GM23338 (cell line): ENCODE measurements around the gene TRPM3.

Experiments
- CREB1 ChIP-seq: fragments of 250-450 bp; sonication (Bioruptor Pico); IDR thresholded peaks from 2 replicates; pipeline ENCODE4 v1.5.0; 2020; ENCODE audit warnings: low read depth, mild to moderate bottlenecking, moderate library complexity
- CTCF ChIP-seq, 2 experiments: fragments of 200-600 bp in 1 of 2; sonication (generic) in 1 of 2; conservative IDR thresholded peaks; 2 replicates each; pipeline versions ENCODE4 v1.5.1 to v1.6.1; 2016 to 2017; ENCODE audit warnings: antibody characterized with exemption in 2 of 2, low read depth in 2 of 2, mild to moderate bottlenecking in 2 of 2, moderate library complexity in 1 of 2
- ETS1 ChIP-seq: IDR thresholded peaks from 2 replicates; pipeline ENCODE4 v1.6.1; 2016; ENCODE audit warnings: antibody characterized with exemption
- EZH2 ChIP-seq: fragments of 200-600 bp; sonication (generic); IDR thresholded peaks from one replicate; pipeline ENCODE4 v1.8.0; 2017; ENCODE audit warnings: antibody characterized with exemption, mild to moderate bottlenecking, low read depth; ENCODE audit not compliant: unreplicated experiment
- EZH2phosphoT487 ChIP-seq: fragments of 200-600 bp; sonication (generic); IDR thresholded peaks from one replicate; pipeline ENCODE4 v1.8.1; 2018; ENCODE audit warnings: antibody characterized with exemption; ENCODE audit not compliant: unreplicated experiment
- JUNB ChIP-seq: IDR thresholded peaks from one replicate; pipeline ENCODE4 v1.6.1; 2016; ENCODE audit warnings: antibody characterized with exemption; ENCODE audit not compliant: unreplicated experiment
- TF ChIP-seq, protein P1 (sequence below): IDR thresholded peaks from one replicate; pipeline ENCODE4 v1.6.1; 2018; ENCODE audit warnings: antibody characterized with exemption; ENCODE audit not compliant: unreplicated experiment

DNA sequence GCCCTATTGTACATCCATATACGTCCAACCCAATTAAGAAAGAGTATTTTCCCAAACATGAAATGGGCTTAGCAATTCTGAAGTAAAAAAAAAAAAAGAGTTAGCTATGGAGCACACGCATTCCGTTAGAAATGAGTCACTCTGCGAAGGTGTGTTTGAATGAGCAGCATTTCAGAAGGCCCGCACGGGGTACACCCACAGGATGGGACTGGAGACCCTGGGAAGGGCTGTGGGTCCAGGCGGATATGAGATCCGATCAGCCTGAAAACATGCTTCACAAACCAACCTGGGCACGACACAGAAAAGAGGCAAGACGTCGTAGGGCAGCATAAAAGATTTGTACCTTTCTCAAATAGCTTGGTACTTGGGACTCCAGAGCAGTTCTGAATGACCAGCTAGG, 533.0 kb downstream of the TRPM3 start:
- TF ChIP-seq EZH2: no peak
- no peak for TF ChIP-seq CTCF (conservative IDR thresholded peaks at IDR 0.05; ENCODE audit: low read depth in 2 of 2)
- TF ChIP-seq EZH2phosphoT487: no peak
- no peak for TF ChIP-seq CREB1 (CRISPR knock-in tag)
- TF ChIP-seq, protein P1, sequence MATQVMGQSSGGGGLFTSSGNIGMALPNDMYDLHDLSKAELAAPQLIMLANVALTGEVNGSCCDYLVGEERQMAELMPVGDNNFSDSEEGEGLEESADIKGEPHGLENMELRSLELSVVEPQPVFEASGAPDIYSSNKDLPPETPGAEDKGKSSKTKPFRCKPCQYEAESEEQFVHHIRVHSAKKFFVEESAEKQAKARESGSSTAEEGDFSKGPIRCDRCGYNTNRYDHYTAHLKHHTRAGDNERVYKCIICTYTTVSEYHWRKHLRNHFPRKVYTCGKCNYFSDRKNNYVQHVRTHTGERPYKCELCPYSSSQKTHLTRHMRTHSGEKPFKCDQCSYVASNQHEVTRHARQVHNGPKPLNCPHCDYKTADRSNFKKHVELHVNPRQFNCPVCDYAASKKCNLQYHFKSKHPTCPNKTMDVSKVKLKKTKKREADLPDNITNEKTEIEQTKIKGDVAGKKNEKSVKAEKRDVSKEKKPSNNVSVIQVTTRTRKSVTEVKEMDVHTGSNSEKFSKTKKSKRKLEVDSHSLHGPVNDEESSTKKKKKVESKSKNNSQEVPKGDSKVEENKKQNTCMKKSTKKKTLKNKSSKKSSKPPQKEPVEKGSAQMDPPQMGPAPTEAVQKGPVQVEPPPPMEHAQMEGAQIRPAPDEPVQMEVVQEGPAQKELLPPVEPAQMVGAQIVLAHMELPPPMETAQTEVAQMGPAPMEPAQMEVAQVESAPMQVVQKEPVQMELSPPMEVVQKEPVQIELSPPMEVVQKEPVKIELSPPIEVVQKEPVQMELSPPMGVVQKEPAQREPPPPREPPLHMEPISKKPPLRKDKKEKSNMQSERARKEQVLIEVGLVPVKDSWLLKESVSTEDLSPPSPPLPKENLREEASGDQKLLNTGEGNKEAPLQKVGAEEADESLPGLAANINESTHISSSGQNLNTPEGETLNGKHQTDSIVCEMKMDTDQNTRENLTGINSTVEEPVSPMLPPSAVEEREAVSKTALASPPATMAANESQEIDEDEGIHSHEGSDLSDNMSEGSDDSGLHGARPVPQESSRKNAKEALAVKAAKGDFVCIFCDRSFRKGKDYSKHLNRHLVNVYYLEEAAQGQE: no peak
- TF ChIP-seq JUNB: no peak
- TF ChIP-seq ETS1: no peak
